Stomach (tissue), 9 donors: Measurements from ENCODE around the gene CGREF1. TPM values are rescaled to one million over a fixed set of nuclear protein-coding genes. Genes with fewer than 3 reads are reported as not detected.

Source experiments
- DNase-seq, 2 donors: peaks; one replicate each; pipeline versions ENCODE4 v3.0.0 to v3.0.0-alpha.2; 2013 to 2019
- H3K27ac ChIP-seq, 5 donors: fragments of 200-600 bp in 4 of 5; sonication (generic) in 4 of 5; one replicate each; pipeline ENCODE4 v1.5.1; 2013 to 2019; ENCODE audit warnings: mild to moderate bottlenecking in 1 of 5, moderate library complexity in 1 of 5
- H3K27me3 ChIP-seq, 3 donors: fragments of 200-600 bp; sonication (generic); one replicate each; pipeline ENCODE4 v1.5.1; 2017 to 2019; ENCODE audit warnings: mixed run types in 1 of 3
- H3K36me3 ChIP-seq, 4 donors: fragments of 200-600 bp; sonication (generic); 1 replicate in 3 of 4; 2 replicates in 1 of 4; pipeline ENCODE4 v1.5.1; 2016 to 2019
- H3K4me1 ChIP-seq, 4 donors: fragments of 200-600 bp; sonication (generic); one replicate each; pipeline ENCODE4 v1.5.1; 2016 to 2019
- H3K4me3 ChIP-seq, 4 donors: fragments of 200-600 bp; sonication (generic) in 3 of 4; one replicate each; pipeline ENCODE4 v1.5.1; 2016 to 2019; ENCODE audit warnings: mild to moderate bottlenecking in 1 of 4
- H3K9me3 ChIP-seq, 4 donors: fragments of 200-600 bp; sonication (generic); one replicate each; pipeline ENCODE4 v1.5.1; 2016 to 2019
- EP300 ChIP-seq: sonication (generic); formaldehyde crosslinking; IDR thresholded peaks from one replicate; pipeline ENCODE4 v1.6.1; 2017; ENCODE audit warnings: antibody characterized with exemption
- POLR2A ChIP-seq, 4 donors: fragments of 450-650 bp; IDR thresholded peaks; one replicate each; pipeline ENCODE4 v1.6.1; 2016; ENCODE audit warnings: antibody characterized with exemption in 4 of 4, control low read depth in 2 of 4, mild to moderate bottlenecking in 1 of 4, moderate library complexity in 1 of 4
- POLR2AphosphoS5 ChIP-seq, 3 donors: sonication (generic); formaldehyde crosslinking; IDR thresholded peaks; one replicate each; pipeline ENCODE4 v1.6.1; 2016; ENCODE audit warnings: antibody characterized with exemption in 3 of 3
- WGBS, 5 donors: extraction: QIAGEN DNeasy Blood & Tissue Kit in 3 of 5; methylation state at CpG; one replicate each; pipeline versions ENCODE4 v1.1.5 to v1.1.7; 2013 to 2018; 5-methylcytosine and 5-hydroxymethylcytosine counted together
- intact Hi-C: fragments of 100-400 bp; cut with DNase I; formaldehyde crosslinking; loops from one replicate; pipeline ENCODE4 v1.15.1; 2023; ENCODE audit warnings: low total_unique reads
- polyA plus RNA-seq, 3 donors: library from polyadenylated mRNA; stranded (reverse); fragments of 200-250 nt; gene quantifications; one replicate each; pipeline ENCODE4 v1.2.3, GENCODE V29; 2013
- total RNA-seq, 5 donors: library from RNA; depleted of rRNA; stranded (reverse); fragments of >200 nt; gene quantifications; one replicate each; pipeline versions ENCODE4 v1.1.0 to v1.2.3, GENCODE V29; 2014 to 2016
- TF ChIP-seq, protein P1 (sequence below), 7 experiments: fragments of 450-650 bp in 4 of 7; fragments of 200-600 bp in 3 of 7; sonication (generic) in 3 of 7; IDR thresholded peaks; one replicate each; pipeline ENCODE4 v1.5.1; 2016 to 2019; ENCODE audit warnings: antibody characterized with exemption in 7 of 7, control low read depth in 2 of 7, mild to moderate bottlenecking in 1 of 7
- donor health status: healthy with polysubstance abuse.
- donor health status: Bipolar disorder and iron deficiency.
- donor health status: healthy.

Gene CGREF1
- total and polyA plus RNA-seq, 8 donors = 1.4 to 4.1 (median 2.5) TPM; not detected in 2

DNA sequence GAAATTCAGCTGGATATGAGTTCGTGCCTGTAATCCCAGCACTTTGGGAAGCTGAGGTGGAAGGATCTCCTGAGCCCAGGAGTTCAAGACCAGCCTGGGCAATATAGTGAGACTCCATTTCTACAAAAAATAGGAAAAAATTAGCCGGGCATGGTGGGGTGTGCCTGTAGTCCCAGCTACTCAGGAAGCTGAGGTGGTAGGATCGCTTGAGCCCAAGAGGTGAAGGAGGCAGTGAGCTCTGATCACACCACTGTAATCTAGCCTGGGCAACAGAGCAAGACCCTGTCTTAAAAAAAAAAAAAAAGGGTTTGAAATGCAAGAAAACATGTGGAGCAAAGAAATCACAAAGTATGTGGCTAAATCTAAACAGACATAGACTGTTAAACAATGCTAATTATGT is 9.8 kb downstream of the CGREF1 start:
- H3K4me3 ChIP-seq = no peak overlapping the region
- no peaks in the 10 kb centered on the region for H3K4me1 ChIP-seq
- no peak overlapping the region for H3K27ac ChIP-seq
- intact Hi-C loops = loop anchor here (10.0 kb wide), 1 partner anchor 76 kb away; no protein-coding TSS in a partner anchor
- H3K36me3 ChIP-seq = no peaks in the 10 kb centered on the region
- peaks cover 0 to 28% (median 0%) of the 10 kb centered on the region in 3 donors for H3K27me3 ChIP-seq
- no peak for DNase-seq
- H3K9me3 ChIP-seq = no peaks in the 10 kb centered on the region
- 89 to 98% (median 94%) methylated on average over 3 of the region's 3 CpGs for WGBS, 5 donors
- TF ChIP-seq, protein P1, sequence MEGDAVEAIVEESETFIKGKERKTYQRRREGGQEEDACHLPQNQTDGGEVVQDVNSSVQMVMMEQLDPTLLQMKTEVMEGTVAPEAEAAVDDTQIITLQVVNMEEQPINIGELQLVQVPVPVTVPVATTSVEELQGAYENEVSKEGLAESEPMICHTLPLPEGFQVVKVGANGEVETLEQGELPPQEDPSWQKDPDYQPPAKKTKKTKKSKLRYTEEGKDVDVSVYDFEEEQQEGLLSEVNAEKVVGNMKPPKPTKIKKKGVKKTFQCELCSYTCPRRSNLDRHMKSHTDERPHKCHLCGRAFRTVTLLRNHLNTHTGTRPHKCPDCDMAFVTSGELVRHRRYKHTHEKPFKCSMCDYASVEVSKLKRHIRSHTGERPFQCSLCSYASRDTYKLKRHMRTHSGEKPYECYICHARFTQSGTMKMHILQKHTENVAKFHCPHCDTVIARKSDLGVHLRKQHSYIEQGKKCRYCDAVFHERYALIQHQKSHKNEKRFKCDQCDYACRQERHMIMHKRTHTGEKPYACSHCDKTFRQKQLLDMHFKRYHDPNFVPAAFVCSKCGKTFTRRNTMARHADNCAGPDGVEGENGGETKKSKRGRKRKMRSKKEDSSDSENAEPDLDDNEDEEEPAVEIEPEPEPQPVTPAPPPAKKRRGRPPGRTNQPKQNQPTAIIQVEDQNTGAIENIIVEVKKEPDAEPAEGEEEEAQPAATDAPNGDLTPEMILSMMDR (IDR thresholded peaks at IDR 0.05) = no peak
- TF ChIP-seq POLR2A (IDR thresholded peaks at IDR 0.05) (no peak), POLR2AphosphoS5 (IDR thresholded peaks at IDR 0.05) (no peak), EP300 (no peak)

- H3K27ac ChIP-seq = no peak overlapping the region
- H3K4me3 ChIP-seq = no peak overlapping the region
- H3K36me3 ChIP-seq = no peaks in the 10 kb centered on the region
- H3K27me3 ChIP-seq = peaks cover 0 to 28% (median 0%) of the 10 kb centered on the region in 3 donors
- no peaks in the 10 kb centered on the region for H3K9me3 ChIP-seq
- intact Hi-C loops = loop anchor here (10.0 kb wide), 1 partner anchor 77 kb away; no protein-coding TSS in a partner anchor
- no peaks in the 10 kb centered on the region for H3K4me1 ChIP-seq
- no peak for TF ChIP-seq POLR2AphosphoS5 (IDR thresholded peaks at IDR 0.05)
- no peak for TF ChIP-seq POLR2A (IDR thresholded peaks at IDR 0.05)
- TF ChIP-seq EP300 = no peak
- TF ChIP-seq, protein P1 (IDR thresholded peaks at IDR 0.05) = no peak
- DNase-seq = no peak
- 77 to 90% (median 81%) methylated on average over 2 of the region's 2 CpGs for WGBS, 5 donors
Observed at GRCh38 chr2:27108221-27108620, 10.7 kb downstream of the CGREF1 start.

GRCh38 chr2:27105981-27106380 is 12.9 kb downstream of the CGREF1 start:
- TF ChIP-seq EP300 = no peak
- TF ChIP-seq POLR2AphosphoS5 (IDR thresholded peaks at IDR 0.05) = no peak
- TF ChIP-seq, protein P1 (IDR thresholded peaks at IDR 0.05) = no peak
- TF ChIP-seq POLR2A (IDR thresholded peaks at IDR 0.05) = no peak
- H3K9me3 ChIP-seq = no peaks in the 10 kb centered on the region
- H3K4me1 ChIP-seq = no peaks in the 10 kb centered on the region
- H3K4me3 ChIP-seq = no peak overlapping the region
- no peak overlapping the region for H3K27ac ChIP-seq
- H3K36me3 ChIP-seq = no peaks in the 10 kb centered on the region
- intact Hi-C loops = loop anchor here (10.0 kb wide), 1 partner anchor 79 kb away; no protein-coding TSS in a partner anchor
- 61 to 79% (median 74%) methylated on average over 3 of the region's 3 CpGs for WGBS, 5 donors
- H3K27me3 ChIP-seq = peaks cover 0 to 28% (median 0%) of the 10 kb centered on the region in 3 donors
- no peak for DNase-seq

DNA sequence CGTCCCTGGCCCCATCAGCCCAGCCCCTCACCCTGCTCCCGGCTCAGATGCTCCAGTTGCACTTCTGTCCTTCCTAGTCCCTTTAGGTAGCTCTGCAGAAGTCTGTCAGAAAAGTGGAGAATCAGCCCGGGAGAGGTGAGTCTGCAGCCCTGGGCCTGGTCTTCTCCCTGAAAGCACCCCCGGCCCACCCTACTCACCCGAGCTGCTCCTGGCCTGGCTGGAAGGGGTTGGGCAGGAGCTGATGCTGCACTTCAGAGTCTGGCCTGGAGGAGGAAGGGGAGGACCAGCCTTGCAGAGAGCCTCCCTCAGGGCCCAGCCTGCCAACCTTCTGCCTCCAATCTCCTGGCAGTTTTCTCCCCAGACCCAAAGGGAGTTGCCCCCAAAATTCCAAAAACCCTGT is 16.6 kb downstream of the CGREF1 start:
- Histone ChIP-seq H3K36me3 (peaks cover 0 to 15% (median 0%) of the 10 kb centered on the region in 4 donors), H3K4me3 (no peak overlapping the region), H3K27ac (no peak overlapping the region), H3K27me3 (peaks cover 0 to 25% (median 0%) of the 10 kb centered on the region in 3 donors), H3K9me3 (no peaks in the 10 kb centered on the region), H3K4me1 (no peaks in the 10 kb centered on the region)
- TF ChIP-seq POLR2AphosphoS5 (IDR thresholded peaks at IDR 0.05) = no peak
- no peak for DNase-seq
- WGBS, 5 donors = 76 to 84% (median 83%) methylated on average over 4 to 5 of the region's 5 CpGs
- intact Hi-C loops = loop anchor here (5.0 to 10.0 kb wide), 2 partner anchors 82 to 180 kb away; partner anchors contain the start of gene TRIM54

GRCh38 chr2:27100036-27100435 is 18.9 kb downstream of the CGREF1 start:
- no peak overlapping the region for H3K27ac ChIP-seq
- H3K4me1 ChIP-seq = peaks cover 0 to 15% (median 12%) of the 10 kb centered on the region in 4 donors
- H3K27me3 ChIP-seq = peaks cover 0 to 6% (median 0%) of the 10 kb centered on the region in 3 donors
- no peaks in the 10 kb centered on the region for H3K9me3 ChIP-seq
- TF ChIP-seq EP300 (no peak), POLR2AphosphoS5 (IDR thresholded peaks at IDR 0.05) (no peak), POLR2A (IDR thresholded peaks at IDR 0.05) (no peak)
- TF ChIP-seq, protein P1 (IDR thresholded peaks at IDR 0.05) = no peak
- H3K4me3 ChIP-seq = no peak overlapping the region
- 76 to 88% (median 86%) methylated on average over 8 to 10 of the region's 10 CpGs for WGBS, 5 donors
- peaks cover 0 to 15% (median 0%) of the 10 kb centered on the region in 4 donors for H3K36me3 ChIP-seq
- no peak for DNase-seq
- intact Hi-C loops = loop anchor here (5.0 to 10.0 kb wide), 2 partner anchors 85 to 182 kb away; partner anchors contain the start of gene TRIM54
